Endothelial cell of umbilical vein (primary cell): ENCODE results near the gene NUP153.

Source experiments
- CTCF ChIP-seq, 2 donors: IDR thresholded peaks; 1 replicate in 1 of 2; 2 replicates in 1 of 2; pipeline ENCODE4 v1.5.1; 2011; ENCODE audit warnings: low read length in 2 of 2, mild to moderate bottlenecking in 2 of 2, moderate library complexity in 2 of 2, control low read depth in 1 of 2, inconsistent platforms in 1 of 2, low read depth in 1 of 2; ENCODE audit not compliant: insufficient read depth in 1 of 2; ENCODE audit errors: extremely low read depth in 1 of 2
- EZH2 ChIP-seq: IDR thresholded peaks from 2 replicates; pipeline ENCODE4 v1.6.1; 2012; ENCODE audit warnings: borderline replicate concordance, low read depth, mild to moderate bottlenecking, moderate library complexity, low read length, inconsistent platforms; ENCODE audit not compliant: severe bottlenecking
- POLR2A ChIP-seq: IDR thresholded peaks from 2 replicates; pipeline ENCODE4 v1.6.1; 2012; ENCODE audit warnings: low read depth, mild to moderate bottlenecking, control low read depth, low read length

GRCh38 chr6:17677602-17678001 is 29.1 kb downstream of the NUP153 start:
- TF ChIP-seq POLR2A: no peak
- no peak for TF ChIP-seq CTCF (IDR thresholded peaks at IDR 0.05; ENCODE audit: extremely low read depth in 1 of 2, insufficient read depth in 1 of 2, low read depth in 1 of 2, low read length in 2 of 2)
- TF ChIP-seq EZH2: no peak
